Loucy (cell line): Measurements from ENCODE around the gene CXXC4.

ENCODE experiments used
- EZH2phosphoT487 ChIP-seq: fragments of 200-600 bp; IDR thresholded peaks from 2 replicates; pipeline ENCODE4 v1.6.1; 2018; ENCODE audit warnings: antibody characterized with exemption, mild to moderate bottlenecking, moderate library complexity, borderline replicate concordance
- TF ChIP-seq, protein P1 (sequence below): fragments of 200-600 bp; sonication (generic); conservative IDR thresholded peaks from 2 replicates; pipeline ENCODE4 v1.5.1; 2014; ENCODE audit warnings: mild to moderate bottlenecking, antibody characterized with exemption, low read length

GRCh38 chr4:104530426-104530825, 35.7 kb upstream of the CXXC4 start:
- TF ChIP-seq EZH2phosphoT487 = no peak
- TF ChIP-seq, protein P1, sequence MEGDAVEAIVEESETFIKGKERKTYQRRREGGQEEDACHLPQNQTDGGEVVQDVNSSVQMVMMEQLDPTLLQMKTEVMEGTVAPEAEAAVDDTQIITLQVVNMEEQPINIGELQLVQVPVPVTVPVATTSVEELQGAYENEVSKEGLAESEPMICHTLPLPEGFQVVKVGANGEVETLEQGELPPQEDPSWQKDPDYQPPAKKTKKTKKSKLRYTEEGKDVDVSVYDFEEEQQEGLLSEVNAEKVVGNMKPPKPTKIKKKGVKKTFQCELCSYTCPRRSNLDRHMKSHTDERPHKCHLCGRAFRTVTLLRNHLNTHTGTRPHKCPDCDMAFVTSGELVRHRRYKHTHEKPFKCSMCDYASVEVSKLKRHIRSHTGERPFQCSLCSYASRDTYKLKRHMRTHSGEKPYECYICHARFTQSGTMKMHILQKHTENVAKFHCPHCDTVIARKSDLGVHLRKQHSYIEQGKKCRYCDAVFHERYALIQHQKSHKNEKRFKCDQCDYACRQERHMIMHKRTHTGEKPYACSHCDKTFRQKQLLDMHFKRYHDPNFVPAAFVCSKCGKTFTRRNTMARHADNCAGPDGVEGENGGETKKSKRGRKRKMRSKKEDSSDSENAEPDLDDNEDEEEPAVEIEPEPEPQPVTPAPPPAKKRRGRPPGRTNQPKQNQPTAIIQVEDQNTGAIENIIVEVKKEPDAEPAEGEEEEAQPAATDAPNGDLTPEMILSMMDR = no peak
